Neural crest cell (in vitro differentiated cells): ENCODE results near the gene PCED1A. TPM values are rescaled to one million over a fixed set of nuclear protein-coding genes. Genes with fewer than 3 reads are reported as not detected.

Source experiments
- DNase-seq: peaks from one replicate; pipeline ENCODE4 v3.0.0; 2021; ENCODE audit warnings: low read depth, mixed read lengths, low spot score
- H3K27ac Mint-ChIP-seq: one replicate; pipeline ENCODE4 v1.8.0; 2021; ENCODE audit warnings: mild to moderate bottlenecking, mixed read lengths; ENCODE audit not compliant: unreplicated experiment
- H3K27me3 Mint-ChIP-seq: 2 replicates; pipeline ENCODE4 v1.8.0; 2021; ENCODE audit warnings: low read depth, mild to moderate bottlenecking, mixed read lengths
- H3K36me3 Mint-ChIP-seq: 2 replicates; pipeline ENCODE4 v1.8.0; 2021; ENCODE audit warnings: low read depth, mild to moderate bottlenecking, mixed read lengths
- H3K4me1 Mint-ChIP-seq: 2 replicates; pipeline ENCODE4 v1.8.0; 2021; ENCODE audit warnings: mixed read lengths
- H3K4me3 Mint-ChIP-seq: one replicate; pipeline ENCODE4 v1.8.0; 2021; ENCODE audit warnings: mild to moderate bottlenecking, mixed read lengths
- H3K9me3 Mint-ChIP-seq: 2 replicates; pipeline ENCODE4 v1.8.0; 2021; ENCODE audit warnings: mixed read lengths
- total RNA-seq: library from RNA; stranded (reverse); gene quantifications from 2 replicates; pipeline ENCODE4 v1.2.1, GENCODE V29; 2021
- TF ChIP-seq, protein P1 (sequence below): fragments of 200-600 bp; sonication (generic); conservative IDR thresholded peaks from 2 replicates; pipeline ENCODE4 v1.5.0; 2021; ENCODE audit warnings: antibody characterized with exemption, mild to moderate bottlenecking

PCED1A gene
- total RNA-seq, 1 donor from 2014 or later, result 68.7 TPM

DNA sequence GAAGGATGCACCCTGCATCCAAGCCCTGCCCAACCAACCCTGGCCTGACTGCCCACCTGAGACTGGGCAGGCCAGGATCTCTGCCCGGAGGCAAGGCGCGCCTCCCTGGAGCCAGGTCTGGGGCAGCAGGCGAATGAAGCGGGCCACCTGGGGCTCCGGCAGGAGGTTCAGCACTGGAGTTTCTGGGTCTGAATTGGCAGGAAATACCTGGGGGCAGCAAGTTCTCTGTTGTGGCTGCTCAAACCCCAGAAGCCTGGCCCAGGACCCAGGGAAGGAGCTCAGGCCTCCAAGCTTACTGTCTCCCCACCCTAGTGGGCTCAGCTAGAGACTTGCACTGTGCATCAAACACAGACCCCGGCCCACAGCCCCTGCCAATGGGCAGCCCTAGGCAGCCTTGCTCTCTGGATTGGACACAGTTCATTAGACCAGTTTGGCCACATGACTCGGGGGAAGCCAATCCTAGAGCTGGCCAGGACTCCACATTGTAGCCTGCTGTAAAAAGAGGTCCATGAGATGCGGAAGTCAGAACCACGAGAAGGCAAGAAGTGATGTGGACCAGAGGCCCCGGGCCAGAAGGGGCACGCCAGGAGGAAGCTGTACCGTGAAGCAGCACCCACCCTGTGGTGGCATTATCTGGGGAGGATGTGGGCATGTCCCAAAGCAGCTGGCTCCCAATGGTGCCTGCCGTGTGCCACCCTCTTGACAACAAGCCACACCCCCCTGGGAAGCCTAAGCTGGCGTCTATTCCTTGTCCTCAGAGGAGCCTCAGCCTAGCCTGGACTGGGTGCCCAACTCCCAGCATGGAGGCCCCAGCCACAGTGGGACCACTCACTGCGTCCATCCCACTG, 43.1 kb downstream of the PCED1A start:
- Mint-ChIP-seq H3K4me3 (peak overlapping the region; percentile 94), H3K36me3 (peaks cover 12% of the 10 kb centered on the region), H3K9me3 (no peaks in the 10 kb centered on the region), H3K4me1 (peaks cover 28% of the 10 kb centered on the region), H3K27me3 (peaks cover 3% of the 10 kb centered on the region), H3K27ac (no peak overlapping the region)
- TF ChIP-seq, protein P1, sequence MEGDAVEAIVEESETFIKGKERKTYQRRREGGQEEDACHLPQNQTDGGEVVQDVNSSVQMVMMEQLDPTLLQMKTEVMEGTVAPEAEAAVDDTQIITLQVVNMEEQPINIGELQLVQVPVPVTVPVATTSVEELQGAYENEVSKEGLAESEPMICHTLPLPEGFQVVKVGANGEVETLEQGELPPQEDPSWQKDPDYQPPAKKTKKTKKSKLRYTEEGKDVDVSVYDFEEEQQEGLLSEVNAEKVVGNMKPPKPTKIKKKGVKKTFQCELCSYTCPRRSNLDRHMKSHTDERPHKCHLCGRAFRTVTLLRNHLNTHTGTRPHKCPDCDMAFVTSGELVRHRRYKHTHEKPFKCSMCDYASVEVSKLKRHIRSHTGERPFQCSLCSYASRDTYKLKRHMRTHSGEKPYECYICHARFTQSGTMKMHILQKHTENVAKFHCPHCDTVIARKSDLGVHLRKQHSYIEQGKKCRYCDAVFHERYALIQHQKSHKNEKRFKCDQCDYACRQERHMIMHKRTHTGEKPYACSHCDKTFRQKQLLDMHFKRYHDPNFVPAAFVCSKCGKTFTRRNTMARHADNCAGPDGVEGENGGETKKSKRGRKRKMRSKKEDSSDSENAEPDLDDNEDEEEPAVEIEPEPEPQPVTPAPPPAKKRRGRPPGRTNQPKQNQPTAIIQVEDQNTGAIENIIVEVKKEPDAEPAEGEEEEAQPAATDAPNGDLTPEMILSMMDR, result no peak
- no peak for DNase-seq

DNA sequence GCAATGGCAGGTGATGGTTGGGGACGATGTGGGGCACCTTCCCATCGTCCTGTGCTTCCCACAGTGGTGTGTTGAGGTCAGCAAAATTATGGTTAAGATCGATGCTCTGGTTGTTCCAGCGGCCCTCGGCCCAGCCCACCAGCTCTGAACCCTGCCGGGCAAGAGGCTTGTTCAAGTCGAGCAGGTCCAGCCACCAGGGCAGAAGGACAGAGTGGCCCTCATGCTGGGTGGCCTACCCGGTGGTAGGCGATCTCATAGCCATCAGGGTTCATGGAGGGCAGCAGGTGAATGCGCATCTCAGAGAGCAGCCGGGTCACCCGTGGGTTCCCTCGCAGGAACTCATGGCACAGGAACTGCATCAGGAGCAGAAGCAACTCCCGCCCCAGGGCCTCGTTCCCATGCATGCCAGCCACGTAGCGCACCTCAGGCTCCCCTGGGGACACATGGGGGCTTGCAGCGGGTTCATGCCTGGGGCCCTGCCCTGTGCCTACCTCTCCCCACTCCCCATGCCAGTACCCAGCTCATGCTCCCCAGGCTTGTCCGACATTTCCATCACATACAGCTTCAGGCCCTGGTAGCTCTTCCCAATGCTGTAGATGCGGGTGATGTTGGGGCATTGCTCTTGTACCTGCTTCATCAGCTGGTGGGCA, 44.3 kb downstream of the PCED1A start:
- DNase-seq, result no peak
- Mint-ChIP-seq H3K36me3 (peaks cover 12% of the 10 kb centered on the region), H3K27me3 (peaks cover 6% of the 10 kb centered on the region), H3K4me1 (peaks cover 21% of the 10 kb centered on the region), H3K27ac (peak overlapping the region; percentile 45), H3K9me3 (no peaks in the 10 kb centered on the region), H3K4me3 (no peak overlapping the region)
- TF ChIP-seq, protein P1, result no peak

DNA sequence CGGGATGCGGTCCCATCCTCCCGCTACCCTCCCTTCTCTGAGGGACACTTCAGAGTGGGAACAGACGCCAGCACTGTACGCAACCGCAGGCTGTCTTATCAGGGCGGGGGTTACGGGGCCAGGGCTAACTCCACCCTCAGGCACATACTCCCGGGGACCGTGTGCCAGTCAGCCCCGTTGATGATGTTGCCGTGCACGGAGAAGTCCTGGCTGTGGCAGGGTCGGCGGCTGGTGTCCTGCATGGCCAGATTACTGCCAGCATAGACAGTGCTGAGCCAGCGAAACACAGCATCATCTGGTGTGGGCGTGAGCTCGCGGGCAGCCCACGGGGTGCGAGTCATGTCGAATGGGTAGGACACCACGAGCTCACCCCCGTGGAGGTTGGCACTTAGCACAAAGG, 45.0 kb downstream of the PCED1A start:
- peaks cover 15% of the 10 kb centered on the region for H3K4me1 Mint-ChIP-seq

DNA sequence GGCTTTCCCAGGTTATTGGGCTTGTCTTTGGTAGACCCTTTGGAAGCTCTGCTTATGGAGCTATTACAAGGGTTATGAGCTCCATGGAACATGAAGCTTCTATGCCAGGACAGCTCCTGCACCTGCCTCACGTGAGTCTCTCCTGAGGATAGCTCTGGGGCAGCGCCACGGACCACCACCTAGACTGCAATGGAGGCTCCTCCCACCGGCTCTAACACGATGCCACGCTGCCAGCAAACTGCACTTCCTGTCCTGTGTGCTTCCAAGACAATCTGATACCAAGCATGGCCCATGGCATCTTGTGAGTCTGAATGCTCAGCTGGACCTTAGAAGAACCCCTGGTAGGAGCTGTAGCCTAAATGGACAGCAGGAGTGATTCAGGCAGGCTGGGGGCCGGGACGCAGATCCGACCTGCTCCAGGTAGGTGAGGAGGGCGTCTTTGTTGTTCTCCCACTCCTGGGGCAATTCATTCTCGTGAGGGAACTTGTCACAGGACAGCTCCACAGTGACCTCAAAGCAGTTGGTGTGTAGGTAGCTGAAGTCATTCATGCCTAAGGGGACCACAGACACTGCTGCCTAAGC, 45.5 kb downstream of the PCED1A start:
- H3K4me3 Mint-ChIP-seq, result peak overlapping the region; percentile 52
- no peak for DNase-seq
- TF ChIP-seq, protein P1, result no peak
- H3K27me3 Mint-ChIP-seq, result peaks cover 12% of the 10 kb centered on the region
- peaks cover 13% of the 10 kb centered on the region for H3K4me1 Mint-ChIP-seq
- peaks cover 12% of the 10 kb centered on the region for H3K36me3 Mint-ChIP-seq
- H3K27ac Mint-ChIP-seq, result no peak overlapping the region
- H3K9me3 Mint-ChIP-seq, result no peaks in the 10 kb centered on the region

More for the DNA sequence above, 45.0 kb downstream of the PCED1A start:
- Mint-ChIP-seq H3K9me3 (no peaks in the 10 kb centered on the region), H3K4me3 (peak overlapping the region; percentile 52), H3K36me3 (peaks cover 12% of the 10 kb centered on the region), H3K27ac (no peak overlapping the region), H3K27me3 (peaks cover 9% of the 10 kb centered on the region)
- DNase-seq, result no peak
- TF ChIP-seq, protein P1, result no peak

DNA sequence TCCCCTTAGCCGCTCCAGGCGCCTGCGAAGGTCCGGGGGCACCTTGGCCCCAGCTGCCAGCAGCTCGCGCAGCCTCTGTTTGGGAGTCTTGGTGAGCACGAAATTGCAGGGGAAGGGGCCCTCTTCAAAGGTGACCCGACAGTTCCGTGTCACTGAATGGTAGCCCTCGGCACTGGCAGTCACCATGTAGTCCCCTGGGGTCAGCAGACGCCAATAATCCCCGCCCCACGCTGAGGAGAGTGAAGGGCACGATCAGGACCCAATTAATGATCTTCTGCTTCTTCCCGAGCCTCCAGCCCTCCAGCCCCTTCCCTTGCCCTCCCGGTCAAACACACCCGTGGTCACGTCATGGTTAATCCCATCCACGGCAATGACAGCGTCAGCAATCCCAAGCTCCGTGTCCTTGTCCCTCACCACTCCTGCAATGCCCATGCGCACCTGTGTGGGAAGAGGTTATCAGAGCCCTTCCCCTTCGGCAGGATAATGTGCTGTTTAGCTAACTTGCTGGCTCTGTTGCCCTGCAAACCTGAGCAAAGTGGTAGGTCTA, 46.2 kb downstream of the PCED1A start:
- Mint-ChIP-seq H3K27ac (no peak overlapping the region), H3K9me3 (no peaks in the 10 kb centered on the region), H3K4me3 (no peak overlapping the region), H3K4me1 (peaks cover 6% of the 10 kb centered on the region), H3K36me3 (peaks cover 12% of the 10 kb centered on the region), H3K27me3 (peaks cover 15% of the 10 kb centered on the region)
- TF ChIP-seq, protein P1, result no peak
- no peak for DNase-seq
